ENCODE data around the gene LARGE1. TPM values are rescaled to one million over a fixed set of nuclear protein-coding genes. Genes with fewer than 3 reads are reported as not detected.

LARGE1 gene
- total and polyA plus RNA-seq, 9 of the 15 experiments (the other 6 are each of a cell fraction or from before 2014, with no cell fraction given): 0.01 to 0.66 (median 0.14) TPM; not detected in 2

GRCh38 chr22:33467080-33467479, 453.2 kb downstream of the LARGE1 start (continued):
- TF ChIP-seq ZFPM2 (CRISPR knock-in tag; IDR thresholded peaks at IDR 0.05) (no peak), STAG1 (CRISPR knock-in tag; IDR thresholded peaks at IDR 0.05; ENCODE audit: borderline replicate concordance) (no peak), ZNF239 (CRISPR knock-in tag; IDR thresholded peaks at IDR 0.05) (no peak), ZBTB1 (CRISPR knock-in tag; IDR thresholded peaks at IDR 0.05; ENCODE audit: borderline replicate concordance, low read depth) (no peak)

- in situ Hi-C loops (cut with MboI): no loop called here
- Histone ChIP-seq H4K20me1 (replicated peaks; ENCODE audit: control insufficient read depth, insufficient read depth, low read length) (no peaks in the 10 kb centered on the region), H3K36me3 (ENCODE audit: control insufficient read depth, insufficient read depth, low read length) (no peaks in the 10 kb centered on the region), H3K79me2 (ENCODE audit: control insufficient read depth, insufficient read depth, low read length) (no peaks in the 10 kb centered on the region), H3K27ac (ENCODE audit: extremely low read depth, low read depth, low read length) (no peak overlapping the region), H3K9me1 (ENCODE audit: control insufficient read depth, insufficient read depth, low read length) (no peaks in the 10 kb centered on the region), H3K4me3 (no peak overlapping the region), H3K4me1 (replicated peaks in 1 of 2; ENCODE audit: control insufficient read depth in 2 of 2, insufficient read depth in 2 of 2, low read length in 2 of 2) (no peaks in the 10 kb centered on the region), H2AFZ (ENCODE audit: low read depth, low read length) (no peak overlapping the region), H3K27me3 (ENCODE audit: control insufficient read depth in 2 of 2, insufficient read depth in 2 of 2, low read length in 2 of 2) (no peaks in the 10 kb centered on the region), H3K4me2 (ENCODE audit: insufficient read depth, low read length) (no peak overlapping the region), H3K9me3 (replicated peaks; ENCODE audit: control insufficient read depth, insufficient read depth, low read depth, low read length) (no peaks in the 10 kb centered on the region), H3K9ac (ENCODE audit: insufficient read depth in 1 of 2, low read depth in 2 of 2, low read length in 2 of 2) (no peak overlapping the region)
- no peak for ATAC-seq
- TF ChIP-seq, protein P1, sequence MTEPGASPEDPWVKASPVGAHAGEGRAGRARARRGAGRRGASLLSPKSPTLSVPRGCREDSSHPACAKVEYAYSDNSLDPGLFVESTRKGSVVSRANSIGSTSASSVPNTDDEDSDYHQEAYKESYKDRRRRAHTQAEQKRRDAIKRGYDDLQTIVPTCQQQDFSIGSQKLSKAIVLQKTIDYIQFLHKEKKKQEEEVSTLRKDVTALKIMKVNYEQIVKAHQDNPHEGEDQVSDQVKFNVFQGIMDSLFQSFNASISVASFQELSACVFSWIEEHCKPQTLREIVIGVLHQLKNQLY (CRISPR knock-in tag; conservative IDR thresholded peaks at IDR 0.05): no peak
- TF ChIP-seq GTF2A2 (tag; IDR thresholded peaks at IDR 0.05): no peak
- no peak for TF ChIP-seq NR3C1 (CRISPR knock-in tag; IDR thresholded peaks at IDR 0.05)
- no peak for TF ChIP-seq SIRT6 (IDR thresholded peaks at IDR 0.05; ENCODE audit: low read depth, low read length)
- no peak for TF ChIP-seq ZNF551 (CRISPR knock-in tag; IDR thresholded peaks at IDR 0.05)
- TF ChIP-seq GATAD2B (IDR thresholded peaks at IDR 0.05; ENCODE audit: borderline replicate concordance): no peak
- TF ChIP-seq ZBTB2 (IDR thresholded peaks at IDR 0.05): no peak
- TF ChIP-seq EGR1 (conservative IDR thresholded peaks at IDR 0.05): no peak
- ChIA-PET CTCF (ENCODE audit: low intra/inter-chr PET ratio) (no interaction called here), POLR2A (no interaction called here)
- no peak for DNase-seq (ENCODE audit: extremely low read depth in 1 of 4, low spot score in 3 of 4)
- intact Hi-C loops (cut with micrococcal nuclease): no loop called here
- 0% methylated on average over 5 of the region's 5 CpGs for WGBS (ENCODE audit: insufficient coverage, low coverage, missing lambda C conversion rate)
- BruUV-seq (replicated peaks): no TSS peak
- FAIRE-seq: no peak
These were observed 454.7 kb downstream of the LARGE1 start for GRCh38 chr22:33465554-33465953.

All from K562 (cell line).